ENCODE results near the gene RNU1-3. TPM values are rescaled to one million over a fixed set of nuclear protein-coding genes. Genes with fewer than 3 reads are reported as not detected.
"Not testable (repeated sequence)": the region's sequence is repeated elsewhere in the genome, so short reads cannot be mapped to it uniquely, and the experiment has no call there.

RNU1-3 gene
- total RNA-seq, 1 donor from 2014 or later: 3,526 TPM

- H3K4me1 Mint-ChIP-seq; intact Hi-C loops (cut with micrococcal nuclease); H3K36me3 Mint-ChIP-seq (ENCODE audit: low read depth); ATAC-seq (ENCODE audit: low read depth); H3K9me3 Mint-ChIP-seq; H3K27me3 Mint-ChIP-seq; H3K4me3 Mint-ChIP-seq; H3K27ac Mint-ChIP-seq; CTCF ChIA-PET; POLR2A ChIA-PET; DNase-seq: not testable (repeated sequence)
Observed at GRCh38 chr1:16704076-16704475, 37.3 kb upstream of the RNU1-3 start.

GRCh38 chr1:16703602-16704001 is 36.9 kb upstream of the RNU1-3 start:
- not testable (repeated sequence) for H3K27me3 Mint-ChIP-seq

GRCh38 chr1:16703141-16703540 is 36.4 kb upstream of the RNU1-3 start:
- H3K36me3 Mint-ChIP-seq (ENCODE audit: low read depth); POLR2A ChIA-PET; H3K4me1 Mint-ChIP-seq; intact Hi-C loops (cut with micrococcal nuclease); CTCF ChIA-PET; DNase-seq; H3K9me3 Mint-ChIP-seq; H3K27me3 Mint-ChIP-seq; H3K27ac Mint-ChIP-seq; H3K4me3 Mint-ChIP-seq: not testable (repeated sequence)
- peak; percentile 41 for ATAC-seq (ENCODE audit: low read depth)

More at GRCh38 chr1:16703602-16704001, 36.9 kb upstream of the RNU1-3 start:
- H3K4me3 Mint-ChIP-seq; H3K4me1 Mint-ChIP-seq; POLR2A ChIA-PET; intact Hi-C loops (cut with micrococcal nuclease); ATAC-seq (ENCODE audit: low read depth); H3K9me3 Mint-ChIP-seq; CTCF ChIA-PET; H3K27ac Mint-ChIP-seq; H3K36me3 Mint-ChIP-seq (ENCODE audit: low read depth); DNase-seq: not testable (repeated sequence)

- H3K27me3 Mint-ChIP-seq; ATAC-seq (ENCODE audit: low read depth); H3K27ac Mint-ChIP-seq; DNase-seq; H3K4me3 Mint-ChIP-seq; H3K4me1 Mint-ChIP-seq; H3K9me3 Mint-ChIP-seq; H3K36me3 Mint-ChIP-seq (ENCODE audit: low read depth); CTCF ChIA-PET; intact Hi-C loops (cut with micrococcal nuclease): not testable (repeated sequence)
- POLR2A ChIA-PET: interaction anchor here (0.6 kb wide), 1 partner anchor 344 kb away, joined by 5 read pairs; no protein-coding TSS in a partner anchor
Observed at GRCh38 chr1:16702280-16702679, 35.5 kb upstream of the RNU1-3 start.

GRCh38 chr1:16701189-16701588 is 34.4 kb upstream of the RNU1-3 start:
- CTCF ChIA-PET; ATAC-seq (ENCODE audit: low read depth); H3K9me3 Mint-ChIP-seq; intact Hi-C loops (cut with micrococcal nuclease); H3K27me3 Mint-ChIP-seq; H3K27ac Mint-ChIP-seq; DNase-seq; H3K4me3 Mint-ChIP-seq; H3K4me1 Mint-ChIP-seq; H3K36me3 Mint-ChIP-seq (ENCODE audit: low read depth): not testable (repeated sequence)
- POLR2A ChIA-PET: interaction anchor here (1.1 kb wide), 1 partner anchor 10 kb away, joined by 3 read pairs; no protein-coding TSS in a partner anchor

- H3K9me3 Mint-ChIP-seq; H3K27ac Mint-ChIP-seq; H3K4me3 Mint-ChIP-seq; H3K36me3 Mint-ChIP-seq (ENCODE audit: low read depth); H3K27me3 Mint-ChIP-seq; H3K4me1 Mint-ChIP-seq; DNase-seq; intact Hi-C loops (cut with micrococcal nuclease): not testable (repeated sequence)
- peak; percentile 62 for ATAC-seq (ENCODE audit: low read depth)
- ChIA-PET CTCF (interaction anchor here (2.0 kb wide), 1 partner anchor 7 kb away, joined by 5 read pairs; no protein-coding TSS in a partner anchor), POLR2A (interaction anchor here (1.1 kb wide), 1 partner anchor 9 kb away, joined by 3 read pairs; no protein-coding TSS in a partner anchor)
Observed at GRCh38 chr1:16700138-16700895, 33.6 kb upstream of the RNU1-3 start.

- CTCF ChIA-PET: interaction anchor here (2.0 kb wide), 1 partner anchor 8 kb away, joined by 5 read pairs; no protein-coding TSS in a partner anchor
- not testable (repeated sequence) for H3K36me3 Mint-ChIP-seq (ENCODE audit: low read depth)
Observed at GRCh38 chr1:16699440-16699839, 32.7 kb upstream of the RNU1-3 start.

GRCh38 chr1:16697152-16697551 is 30.4 kb upstream of the RNU1-3 start:
- not testable (repeated sequence) for ATAC-seq (ENCODE audit: low read depth); H3K27ac Mint-ChIP-seq

More at GRCh38 chr1:16699440-16699839, 32.7 kb upstream of the RNU1-3 start:
- POLR2A ChIA-PET: interaction anchor here (0.6 to 1.2 kb wide), 3 partner anchors 12 to 204 kb away, joined by 3 to 4 read pairs (median 3); no protein-coding TSS in a partner anchor
- H3K27me3 Mint-ChIP-seq; H3K4me3 Mint-ChIP-seq; intact Hi-C loops (cut with micrococcal nuclease); H3K27ac Mint-ChIP-seq; H3K9me3 Mint-ChIP-seq; ATAC-seq (ENCODE audit: low read depth); DNase-seq; H3K4me1 Mint-ChIP-seq: not testable (repeated sequence)

GRCh38 chr1:16696507-16697150 is 29.9 kb upstream of the RNU1-3 start:
- DNase-seq; H3K27me3 Mint-ChIP-seq; H3K4me3 Mint-ChIP-seq; intact Hi-C loops (cut with micrococcal nuclease); H3K9me3 Mint-ChIP-seq; H3K4me1 Mint-ChIP-seq; H3K36me3 Mint-ChIP-seq (ENCODE audit: low read depth); ATAC-seq (ENCODE audit: low read depth); H3K27ac Mint-ChIP-seq: not testable (repeated sequence)
- POLR2A ChIA-PET: interaction anchor here (1.2 kb wide), 1 partner anchor 182 kb away, joined by 3 read pairs; the partner anchor contains the start of gene RNU1-1
- CTCF ChIA-PET: interaction anchor here (0.7 kb wide), 1 partner anchor 11 kb away, joined by 3 read pairs; no protein-coding TSS in a partner anchor

More at GRCh38 chr1:16697152-16697551, 30.4 kb upstream of the RNU1-3 start:
- H3K4me1 Mint-ChIP-seq; H3K27me3 Mint-ChIP-seq; intact Hi-C loops (cut with micrococcal nuclease); H3K36me3 Mint-ChIP-seq (ENCODE audit: low read depth); DNase-seq; H3K9me3 Mint-ChIP-seq; CTCF ChIA-PET; H3K4me3 Mint-ChIP-seq: not testable (repeated sequence)
- POLR2A ChIA-PET: interaction anchor here (1.2 to 1.4 kb wide), 2 partner anchors 12 to 183 kb away, joined by 3 read pairs; partner anchors contain the start of gene RNU1-1

- intact Hi-C loops (cut with micrococcal nuclease); H3K4me1 Mint-ChIP-seq; H3K9me3 Mint-ChIP-seq; H3K36me3 Mint-ChIP-seq (ENCODE audit: low read depth); H3K27me3 Mint-ChIP-seq; H3K27ac Mint-ChIP-seq; DNase-seq; ATAC-seq (ENCODE audit: low read depth); H3K4me3 Mint-ChIP-seq: not testable (repeated sequence)
- ChIA-PET POLR2A (interaction anchor here (1.9 kb wide), 1 partner anchor 180 kb away, joined by 5 read pairs; the partner anchor contains the start of gene RNU1-1), CTCF (interaction anchor here (0.7 kb wide), 1 partner anchor 70 kb away, joined by 3 read pairs; no protein-coding TSS in a partner anchor)
Observed at GRCh38 chr1:16694308-16694702, 27.6 kb upstream of the RNU1-3 start.

GRCh38 chr1:16693449-16694307 is 26.9 kb upstream of the RNU1-3 start:
- DNase-seq; H3K27me3 Mint-ChIP-seq; intact Hi-C loops (cut with micrococcal nuclease); H3K36me3 Mint-ChIP-seq (ENCODE audit: low read depth); H3K9me3 Mint-ChIP-seq; H3K4me1 Mint-ChIP-seq; H3K4me3 Mint-ChIP-seq; H3K27ac Mint-ChIP-seq; ATAC-seq (ENCODE audit: low read depth): not testable (repeated sequence)
- ChIA-PET CTCF (interaction anchor here (1.0 kb wide), 1 partner anchor 14 kb away, joined by 4 read pairs; no protein-coding TSS in a partner anchor), POLR2A (interaction anchor here (0.6 to 1.9 kb wide), 2 partner anchors 180 to 860 kb away, joined by 4 to 5 read pairs; partner anchors contain the start of gene RNU1-1)

Measured in activated B cell treated with CpG ODN at 0.5 μM for 24 hours (primary cell).